HepG2 (cell line): Measurements from ENCODE around the gene RBM18. TPM values are rescaled to one million over a fixed set of nuclear protein-coding genes. Genes with fewer than 3 reads are reported as not detected.

Experiments
- ATAC-seq: fragments of 200-7000 bp; cut with Tn5 transposase; 3 replicates; pipeline ENCODE4 v1.9.1; 2020; ENCODE audit warnings: mild to moderate bottlenecking, moderate library complexity
- BruUV-seq: library from RNA; stranded (reverse); fragments of 400-500 nt; replicated peaks from 2 replicates; lab custom pipeline; 2021; lab: Mats Ljungman, UMichigan
- CTCF ChIA-PET: fragments of 300-600 bp; formaldehyde crosslinking; extraction: SDS; loops from one replicate; lab custom pipeline; 2021; ENCODE audit warnings: low total read pairs, inconsistent platforms, low intra/inter-chr PET ratio; lab: Yijun Ruan, JAX
- POLR2A ChIA-PET: fragments of 350-600 bp; sonication (Branson Sonifier 250); formaldehyde crosslinking; loops from one replicate; lab custom pipeline; 2020; ENCODE audit warnings: antibody characterized with exemption, inconsistent platforms; lab: Yijun Ruan, JAX
- DNase-seq: peaks from one replicate; pipeline ENCODE4 v3.0.0-alpha.2; 2015; ENCODE audit warnings: low spot score
- FAIRE-seq: peaks from 3 replicates; lab custom pipeline; 2011; peaks lifted over from hg19 to GRCh38; lab: Jason Lieb, UNC
- H2AFZ ChIP-seq: one replicate; pipeline ENCODE4 v1.6.1; 2011; ENCODE audit warnings: low read length, inconsistent platforms
- H3K27ac ChIP-seq: fragments of 300-600 bp; 3 replicates; pipeline ENCODE4 v1.8.0; 2011; ENCODE audit warnings: mixed run types, mild to moderate bottlenecking, mixed read lengths, low read length, inconsistent platforms; ENCODE audit not compliant: insufficient read depth; ENCODE audit errors: extremely low read length
- H3K27me3 ChIP-seq, 2 experiments: fragments of 200-600 bp in 1 of 2; 2 replicates in 1 of 2; 3 replicates in 1 of 2; pipeline versions ENCODE4 v1.6.0 to v1.8.0; 2011; ENCODE audit warnings: low read length in 2 of 2, mild to moderate bottlenecking in 2 of 2, moderate library complexity in 2 of 2, inconsistent platforms in 1 of 2; ENCODE audit not compliant: insufficient read depth in 2 of 2, control insufficient read depth in 1 of 2
- H3K36me3 ChIP-seq, 2 experiments: fragments of 200-600 bp in 1 of 2; replicated peaks in 1 of 2; 2 replicates in 1 of 2; 3 replicates in 1 of 2; pipeline versions ENCODE4 v1.5.1 to v1.8.0; 2011; ENCODE audit warnings: low read length in 2 of 2, inconsistent platforms in 1 of 2; ENCODE audit not compliant: insufficient read depth in 2 of 2, control insufficient read depth in 1 of 2
- H3K4me1 ChIP-seq: 2 replicates; pipeline ENCODE4 v1.5.1; 2012; ENCODE audit warnings: low read length, inconsistent platforms; ENCODE audit not compliant: insufficient read depth
- H3K4me2 ChIP-seq: 2 replicates; pipeline ENCODE4 v1.6.0; 2011; ENCODE audit warnings: low read depth, low read length, inconsistent platforms
- H3K4me3 ChIP-seq, 3 experiments: fragments of 200-600 bp in 1 of 3; sonication (generic), shearing (Covaris generic) in 1 of 3; replicated peaks in 1 of 3; 2 replicates each; pipeline ENCODE4 v1.5.1; 2011 to 2016; ENCODE audit warnings: low read length in 3 of 3, inconsistent platforms in 2 of 3, low read depth in 2 of 3, mild to moderate bottlenecking in 2 of 3, control low read depth in 1 of 3, mixed read lengths in 1 of 3; ENCODE audit not compliant: insufficient read depth in 1 of 3
- H3K79me2 ChIP-seq: one replicate; pipeline ENCODE4 v1.6.1; 2011; ENCODE audit warnings: low read length, inconsistent platforms; ENCODE audit not compliant: insufficient read depth
- H3K9ac ChIP-seq: 2 replicates; pipeline ENCODE4 v1.6.0; 2011; ENCODE audit warnings: mild to moderate bottlenecking, low read depth, low read length, inconsistent platforms; ENCODE audit not compliant: insufficient read depth
- H3K9me3 ChIP-seq: 2 replicates; pipeline ENCODE4 v1.5.1; 2012; ENCODE audit warnings: mild to moderate bottlenecking, low read length
- H4K20me1 ChIP-seq: 2 replicates; pipeline ENCODE4 v1.6.0; 2011; ENCODE audit warnings: inconsistent platforms, mild to moderate bottlenecking, low read length, moderate library complexity; ENCODE audit not compliant: insufficient read depth
- DBP ChIP-seq: sonication (generic); formaldehyde crosslinking; IDR thresholded peaks from 2 replicates; pipeline ENCODE4 v1.4.0; 2020; ENCODE audit warnings: missing genetic modification reagents; ENCODE audit errors: not compliant biosample characterization
- E2F2 ChIP-seq: sonication (generic); formaldehyde crosslinking; IDR thresholded peaks from 2 replicates; pipeline ENCODE4 v1.4.0; 2020; ENCODE audit warnings: missing genetic modification reagents, borderline replicate concordance
- HOXA9 ChIP-seq: sonication (generic); formaldehyde crosslinking; IDR thresholded peaks from 2 replicates; pipeline ENCODE4 v1.8.1; 2022; ENCODE audit warnings: missing genetic modification reagents, mild to moderate bottlenecking, moderate library complexity, borderline replicate concordance
- HOXD1 ChIP-seq: sonication (generic); formaldehyde crosslinking; IDR thresholded peaks from 2 replicates; pipeline ENCODE4 v1.5.0; 2020; ENCODE audit warnings: missing genetic modification reagents
- NR2F2 ChIP-seq: IDR thresholded peaks from 2 replicates; pipeline ENCODE4 v1.6.1; 2012; ENCODE audit warnings: low read depth, inconsistent platforms, borderline replicate concordance
- SETDB1 ChIP-seq: sonication (generic); formaldehyde crosslinking; IDR thresholded peaks from 2 replicates; pipeline ENCODE4 v1.5.1; 2020; ENCODE audit warnings: missing genetic modification reagents, mild to moderate bottlenecking, borderline replicate concordance
- TCF12 ChIP-seq, 2 experiments: fragments of 450-650 bp in 1 of 2; sonication (generic) in 1 of 2; formaldehyde crosslinking in 1 of 2; IDR thresholded peaks; 2 replicates each; pipeline versions ENCODE4 v1.6.1 to v1.8.0; 2017 to 2022; ENCODE audit warnings: antibody characterized with exemption in 1 of 2, mild to moderate bottlenecking in 1 of 2, missing genetic modification reagents in 1 of 2, moderate library complexity in 1 of 2
- TEAD3 ChIP-seq: optimal IDR thresholded peaks from 2 replicates; pipeline ENCODE3; 2016; ENCODE audit warnings: borderline replicate concordance
- THYN1 ChIP-seq: sonication (generic); formaldehyde crosslinking; IDR thresholded peaks from 2 replicates; pipeline ENCODE4 v1.8.1; 2023; ENCODE audit warnings: low read depth, mild to moderate bottlenecking, moderate library complexity, missing genetic modification reagents, borderline replicate concordance
- ZHX2 ChIP-seq, 2 experiments: sonication (generic) in 1 of 2; formaldehyde crosslinking in 1 of 2; IDR thresholded peaks; 2 replicates each; pipeline versions ENCODE4 v1.6.1 to v1.9.0; 2014 to 2022; ENCODE audit warnings: antibody characterized with exemption in 1 of 2, borderline replicate concordance in 1 of 2, inconsistent platforms in 1 of 2, low read depth in 1 of 2, missing genetic modification reagents in 1 of 2
- ZNF768 ChIP-seq: sonication (generic); formaldehyde crosslinking; IDR thresholded peaks from 2 replicates; pipeline ENCODE4 v1.4.0; 2020; ENCODE audit warnings: missing genetic modification reagents
- whole genome bisulfite sequencing: methylation state at CpG from one replicate; pipeline ENCODE4 v1.1.6; 2017; ENCODE audit warnings: low lambda C conversion rate; 5-methylcytosine and 5-hydroxymethylcytosine counted together
- in situ Hi-C: cut with HindIII; loops from 2 replicates; pipeline ENCODE4 v1.10.0; 2017; ENCODE audit warnings: low pct_unique_long_range_greater_than_20kb; ENCODE audit not compliant: extremely low pct_ligation_motif_present
- intact Hi-C: fragments of 100-400 bp; cut with micrococcal nuclease; formaldehyde crosslinking; loops from one replicate; pipeline ENCODE4 v1.10.0; 2022; ENCODE audit not compliant: unreplicated experiment
- polyA plus RNA-seq, 8 experiments: library from polyadenylated mRNA; depleted of rRNA in 3 of 8; stranded (reverse) in 7 of 8; unstranded in 1 of 8; fragments of >200 nt; fragmentation: Illumina TruSeq in 4 of 8; extraction: Trizol in 4 of 8; gene quantifications; 2 replicates each; pipeline versions ENCODE4 v1.2.1 to v1.2.3, GENCODE V29; 2011 to 2016; ENCODE audit warnings: low read depth in 4 of 8, missing spikeins in 1 of 8, mixed read lengths in 1 of 8; ENCODE audit not compliant: insufficient read depth in 1 of 8
- total RNA-seq, 5 experiments: library from RNA; depleted of rRNA; stranded (reverse); fragments of >200 nt; fragmentation: Illumina TruSeq; extraction: Trizol; gene quantifications; 2 replicates each; pipeline ENCODE4 v1.2.3, GENCODE V29; 2016; ENCODE audit warnings: low read depth in 1 of 5
- TF ChIP-seq, protein P1 (sequence below): sonication (generic); formaldehyde crosslinking; IDR thresholded peaks from 2 replicates; pipeline ENCODE4 v1.8.1; 2023; ENCODE audit warnings: mild to moderate bottlenecking, missing genetic modification reagents, borderline replicate concordance
- TF ChIP-seq, protein P2 (sequence below): sonication (generic); formaldehyde crosslinking; IDR thresholded peaks from 2 replicates; pipeline ENCODE4 v1.5.1; 2020; ENCODE audit warnings: mild to moderate bottlenecking, moderate library complexity, missing genetic modification reagents

RBM18 gene
- total and polyA plus RNA-seq, 2 of the 13 experiments (the other 11 are each of a cell fraction or from before 2014, with no cell fraction given), result 12.6 to 16.6 TPM

DNA sequence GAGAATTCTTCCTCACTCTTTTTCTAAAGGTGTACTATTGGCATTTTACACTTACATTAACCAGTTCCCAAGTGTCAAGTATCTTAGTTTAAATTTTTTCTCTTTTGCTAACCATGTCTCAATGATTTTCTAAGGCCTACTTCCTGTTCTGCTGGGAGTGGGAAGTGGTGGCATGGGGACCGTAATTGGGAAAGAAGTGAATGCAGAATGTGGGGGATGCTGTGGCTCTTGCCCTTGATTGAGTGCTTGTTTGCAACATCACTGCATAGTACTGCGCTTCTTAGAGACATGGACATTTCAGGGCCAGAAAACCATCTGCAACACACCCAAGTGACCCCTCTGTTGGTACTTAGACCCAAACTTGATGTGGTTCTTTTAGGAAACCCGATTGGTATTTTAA lies 32.9 kb upstream of the RBM18 start:
- in situ Hi-C loops, result no loop called here
- no TSS peak for BruUV-seq
- 95% methylated on average over 3 of the region's 3 CpGs for WGBS

More for the DNA sequence above, 32.9 kb upstream of the RBM18 start:
- no peak overlapping the region for H3K27ac ChIP-seq
- no peak for FAIRE-seq
- H3K4me1 ChIP-seq, result no peaks in the 10 kb centered on the region
- no peak overlapping the region for H3K4me2 ChIP-seq
- H3K36me3 ChIP-seq, result peaks cover 15 to 50% of the 10 kb centered on the region in 2 experiments
- no peak overlapping the region for H3K9ac ChIP-seq
- no peaks in the 10 kb centered on the region for H3K79me2 ChIP-seq
- no peak overlapping the region for H2AFZ ChIP-seq
- no peaks in the 10 kb centered on the region for H4K20me1 ChIP-seq
- CTCF ChIA-PET, result no interaction called here
- TF ChIP-seq, protein P1, sequence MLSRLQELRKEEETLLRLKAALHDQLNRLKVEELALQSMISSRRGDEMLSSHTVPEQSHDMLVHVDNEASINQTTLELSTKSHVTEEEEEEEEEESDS (CRISPR knock-in tag), result no peak
- no peak for TF ChIP-seq E2F2 (CRISPR knock-in tag)
- TF ChIP-seq THYN1, result no peak
- no peak for TF ChIP-seq SETDB1
- TF ChIP-seq HOXA9, result no peak
- no peak for TF ChIP-seq DBP (CRISPR knock-in tag)
- no peak for TF ChIP-seq ZNF768
- TF ChIP-seq HOXD1, result no peak
- TF ChIP-seq ZHX2 (IDR thresholded peaks at IDR 0.05; ENCODE audit: low read depth), result no peak
- no peak for TF ChIP-seq ZHX2 (CRISPR knock-in tag; IDR thresholded peaks at IDR 0.05; ENCODE audit: borderline replicate concordance)
- TF ChIP-seq, protein P2, sequence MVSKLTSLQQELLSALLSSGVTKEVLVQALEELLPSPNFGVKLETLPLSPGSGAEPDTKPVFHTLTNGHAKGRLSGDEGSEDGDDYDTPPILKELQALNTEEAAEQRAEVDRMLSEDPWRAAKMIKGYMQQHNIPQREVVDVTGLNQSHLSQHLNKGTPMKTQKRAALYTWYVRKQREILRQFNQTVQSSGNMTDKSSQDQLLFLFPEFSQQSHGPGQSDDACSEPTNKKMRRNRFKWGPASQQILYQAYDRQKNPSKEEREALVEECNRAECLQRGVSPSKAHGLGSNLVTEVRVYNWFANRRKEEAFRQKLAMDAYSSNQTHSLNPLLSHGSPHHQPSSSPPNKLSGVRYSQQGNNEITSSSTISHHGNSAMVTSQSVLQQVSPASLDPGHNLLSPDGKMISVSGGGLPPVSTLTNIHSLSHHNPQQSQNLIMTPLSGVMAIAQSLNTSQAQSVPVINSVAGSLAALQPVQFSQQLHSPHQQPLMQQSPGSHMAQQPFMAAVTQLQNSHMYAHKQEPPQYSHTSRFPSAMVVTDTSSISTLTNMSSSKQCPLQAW, result no peak
- no peak for TF ChIP-seq TCF12 (IDR thresholded peaks at IDR 0.05)
- no peak for TF ChIP-seq TCF12 (CRISPR knock-in tag; IDR thresholded peaks at IDR 0.05)
- no peak for TF ChIP-seq NR2F2
- no peak for TF ChIP-seq TEAD3 (CRISPR knock-in tag)
- H3K9me3 ChIP-seq, result no peaks in the 10 kb centered on the region
- no peak for DNase-seq
- no peaks in the 10 kb centered on the region for H3K27me3 ChIP-seq
- POLR2A ChIA-PET, result no interaction called here
- intact Hi-C loops, result no loop called here
- ATAC-seq, result no peak
- no peak overlapping the region for H3K4me3 ChIP-seq
